Activated CD8-positive, alpha-beta memory T cell treated with anti-CD3 and anti-CD28 coated beads, Interleukin-2, amount 50 U/mL, for 4 hours (primary cell): Measurements from ENCODE around the gene PLAGL1.

Source experiments
- DNase-seq: peaks from one replicate; pipeline ENCODE4 v3.0.0-alpha.2; 2020

The PLAGL1 gene

DNA sequence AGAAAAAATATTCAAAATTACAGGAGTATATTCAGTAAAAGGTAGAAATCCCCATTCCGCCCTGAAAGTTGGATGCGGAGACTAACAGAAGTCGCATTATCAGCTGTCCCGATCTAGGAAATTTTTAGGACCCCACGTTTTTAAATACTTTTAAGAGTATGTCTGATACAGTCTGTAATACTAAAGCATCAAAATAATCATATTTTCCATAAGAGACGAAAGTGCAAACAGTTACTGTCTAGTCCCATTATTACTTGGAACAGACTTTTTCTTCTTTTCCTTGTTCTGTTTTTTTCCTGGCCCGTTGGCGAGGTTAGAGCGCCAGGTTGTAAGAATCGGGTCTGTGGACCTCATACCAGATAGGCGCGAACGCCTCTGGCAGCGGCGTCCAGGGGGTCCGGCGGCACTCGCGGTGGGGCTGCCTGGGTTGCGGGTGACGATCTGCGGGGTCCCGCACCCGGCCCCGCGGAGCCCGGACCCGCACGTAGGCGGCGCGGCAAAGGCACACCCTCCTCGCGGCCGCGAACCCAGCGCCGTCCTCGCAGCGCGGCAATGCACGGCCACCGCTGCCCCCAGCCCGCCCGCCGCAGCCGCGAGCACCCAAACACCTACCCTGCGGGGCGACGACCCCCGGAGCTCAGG lies 460 bp downstream of the PLAGL1 start:
- DNase-seq: peak; percentile 16

DNA sequence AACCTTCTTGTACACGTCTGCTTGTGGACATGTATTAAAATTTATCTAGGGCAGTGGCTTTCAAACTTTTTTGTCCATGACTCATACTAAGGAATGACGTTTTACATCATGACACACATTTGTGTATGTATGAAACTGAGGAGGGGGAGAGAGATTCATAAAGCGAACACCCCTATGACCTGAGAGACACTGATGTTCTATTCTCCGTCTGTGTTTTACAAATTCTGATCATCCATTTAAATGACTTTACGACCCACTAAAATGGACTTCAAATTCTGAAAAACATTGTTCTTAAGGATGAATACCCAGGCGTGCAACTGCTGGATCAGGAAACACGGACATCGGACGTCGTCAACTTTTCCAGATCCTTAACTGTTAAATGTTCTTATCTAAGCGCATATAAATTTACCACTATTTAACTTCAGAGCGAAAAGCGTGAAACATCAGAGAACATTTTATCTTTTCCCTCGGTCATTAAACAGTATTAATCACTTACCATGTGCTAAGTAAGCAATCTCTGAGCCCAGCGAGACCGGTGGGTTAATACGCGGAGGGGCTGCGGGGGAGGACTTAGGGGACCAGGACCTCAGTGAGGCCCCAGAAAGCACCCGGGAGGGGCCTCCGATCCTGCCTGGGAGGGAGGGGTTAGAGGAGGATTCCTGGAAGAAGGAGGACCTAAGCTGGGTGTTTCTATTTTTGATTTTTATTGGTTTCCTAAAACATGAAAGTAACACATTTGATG lies 1.2 kb downstream of the PLAGL1 start:
- DNase-seq: no peak

- DNase-seq: no peak
Observed at GRCh38 chr6:143999406-143999805, 8.7 kb downstream of the PLAGL1 start.

DNA sequence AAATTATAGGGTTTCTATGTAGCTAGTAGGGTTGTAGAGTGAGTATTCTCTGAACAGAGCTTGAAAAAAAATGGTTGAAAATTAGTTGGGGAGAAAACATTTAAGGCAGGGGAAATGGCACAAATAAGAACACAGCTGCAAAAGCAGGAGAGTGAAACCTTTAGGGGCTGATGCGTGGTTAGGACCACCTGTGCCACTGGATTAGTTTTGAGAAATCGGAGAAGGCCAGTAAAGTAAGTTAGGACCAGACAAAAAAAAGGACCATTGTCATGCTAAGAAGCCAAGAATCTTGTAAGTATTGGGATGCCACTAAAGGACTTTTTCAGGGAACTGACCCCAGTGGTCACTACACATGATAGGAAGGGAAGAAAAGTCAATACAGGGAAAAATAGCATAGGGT lies 9.4 kb downstream of the PLAGL1 start:
- no peak for DNase-seq

GRCh38 chr6:143993965-143994646 lies 14.0 kb downstream of the PLAGL1 start:
- DNase-seq: no peak

GRCh38 chr6:143992285-143992684 lies 15.8 kb downstream of the PLAGL1 start:
- no peak for DNase-seq

- no peak for DNase-seq
Observed at GRCh38 chr6:143986463-143987065, 21.5 kb downstream of the PLAGL1 start.

DNA sequence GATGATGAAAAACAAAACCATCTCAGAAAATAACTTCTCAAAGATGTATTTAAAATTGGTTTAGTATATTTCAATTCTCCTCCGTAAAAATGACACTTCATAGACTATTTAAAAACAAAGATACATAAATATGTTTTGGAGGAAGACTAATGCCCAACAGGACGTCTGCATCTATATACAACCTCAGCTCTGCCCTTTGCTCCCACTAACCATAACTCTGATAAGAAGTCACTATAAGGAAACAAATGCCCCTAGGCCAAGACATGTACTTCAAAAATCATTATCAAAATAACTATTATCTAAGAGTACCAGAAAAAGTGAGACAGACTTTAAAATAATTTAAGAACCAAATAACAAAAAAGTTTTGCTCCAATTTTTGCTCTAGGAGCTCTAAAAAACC lies 23.4 kb downstream of the PLAGL1 start:
- no peak for DNase-seq

DNA sequence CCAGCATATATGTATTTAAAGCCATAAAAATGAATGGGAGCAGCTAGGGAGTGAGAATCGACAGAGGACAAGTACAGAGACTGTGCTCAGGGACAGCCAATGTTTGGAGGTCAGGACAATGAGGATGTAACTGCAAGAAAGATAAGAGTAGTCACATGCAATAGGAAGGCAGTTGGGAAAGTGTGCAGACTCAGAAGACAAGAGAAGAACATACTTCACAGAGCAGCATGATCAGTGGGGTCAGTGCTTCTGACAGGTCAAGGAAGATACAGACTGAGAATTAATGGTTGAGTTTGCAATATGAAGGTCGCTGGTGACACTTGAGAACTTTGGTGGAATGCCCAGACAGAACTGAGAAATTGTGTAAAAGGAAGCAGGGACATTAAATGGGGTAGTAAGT lies 25.1 kb downstream of the PLAGL1 start:
- no peak for DNase-seq

GRCh38 chr6:143980921-143981320 lies 27.1 kb downstream of the PLAGL1 start:
- DNase-seq: no peak

DNA sequence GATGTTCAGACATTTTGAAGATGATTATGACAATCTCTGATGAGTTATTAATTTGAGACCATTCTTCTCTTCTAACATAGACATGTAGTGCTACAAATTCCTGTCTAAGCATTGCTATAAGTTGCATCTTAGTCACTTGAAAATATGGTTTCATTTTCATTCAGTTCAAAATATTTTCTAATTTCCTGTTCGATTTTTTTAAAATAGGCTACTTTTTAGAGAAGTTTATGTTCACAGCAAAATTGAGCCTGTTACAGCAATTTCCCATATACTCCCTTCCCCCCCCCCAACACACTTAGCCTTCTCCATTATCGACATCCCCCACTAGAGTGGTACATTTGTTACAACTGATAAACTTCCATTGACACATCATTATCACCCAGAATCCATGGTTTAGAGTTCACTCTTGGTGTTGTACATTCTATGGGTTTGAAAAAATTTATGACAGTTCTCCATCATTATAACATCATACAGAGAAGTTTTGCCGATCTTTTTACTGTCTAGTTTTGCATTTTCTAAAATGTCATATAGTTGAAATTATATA lies 31.2 kb downstream of the PLAGL1 start:
- DNase-seq: no peak

- DNase-seq: no peak
Observed at GRCh38 chr6:143974089-143974488, 34.0 kb downstream of the PLAGL1 start.

GRCh38 chr6:143973097-143973966 lies 34.7 kb downstream of the PLAGL1 start:
- no peak for DNase-seq

GRCh38 chr6:143971482-143972205 lies 36.4 kb downstream of the PLAGL1 start:
- DNase-seq: no peak

DNA sequence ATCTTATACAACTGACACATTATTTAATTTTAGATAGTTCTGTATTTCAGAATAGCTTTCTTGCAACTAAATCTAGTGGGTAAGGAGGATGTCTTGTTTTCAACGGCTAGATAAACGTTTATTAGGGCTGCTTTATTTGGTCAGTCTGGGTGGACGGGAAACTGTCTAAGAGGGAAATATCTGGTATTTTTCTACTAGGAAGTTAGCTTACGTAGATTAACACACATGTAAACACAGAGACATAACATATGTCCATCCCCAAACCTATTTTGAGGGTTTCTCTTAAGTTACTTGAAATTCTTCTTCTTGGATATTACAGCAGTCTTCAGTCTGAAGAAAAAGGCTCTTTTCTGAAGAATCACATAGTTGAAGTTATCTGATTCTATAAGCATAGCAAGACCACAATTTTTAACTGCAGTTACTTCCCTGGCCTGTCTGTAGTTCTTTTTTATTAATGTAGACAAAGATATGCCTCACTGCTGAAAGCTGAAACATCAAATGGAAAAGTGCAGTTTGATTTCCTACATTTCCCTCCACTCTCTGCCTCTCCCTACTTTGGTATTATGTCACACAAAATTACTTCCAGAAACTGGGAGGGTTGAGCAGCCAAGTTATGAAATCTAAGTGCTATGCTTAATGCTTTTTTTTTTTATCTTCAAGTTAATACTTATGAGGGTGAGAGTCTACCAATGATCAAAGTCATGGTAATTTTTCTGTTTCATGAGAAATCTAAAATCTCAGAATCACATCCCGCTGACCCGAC lies 37.4 kb downstream of the PLAGL1 start:
- DNase-seq: no peak

DNA sequence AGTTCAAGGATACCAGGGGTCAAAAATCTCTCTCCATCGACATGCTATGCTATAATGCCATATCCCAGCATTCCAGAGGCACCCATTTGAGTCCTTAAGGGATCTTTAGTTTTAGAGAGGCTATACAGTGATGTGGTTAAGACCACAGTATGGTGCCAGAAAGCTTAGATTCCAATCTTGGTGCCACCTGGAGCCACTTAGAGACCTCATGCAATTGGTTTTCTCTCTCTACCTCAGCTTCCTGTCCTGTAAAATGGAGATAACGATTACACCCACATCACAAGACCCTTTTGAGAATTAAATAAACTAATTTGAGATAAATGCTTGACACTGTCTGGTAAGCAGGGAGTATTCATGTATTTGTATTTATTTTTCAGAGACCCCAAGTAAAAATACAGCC lies 39.0 kb downstream of the PLAGL1 start:
- no peak for DNase-seq

DNA sequence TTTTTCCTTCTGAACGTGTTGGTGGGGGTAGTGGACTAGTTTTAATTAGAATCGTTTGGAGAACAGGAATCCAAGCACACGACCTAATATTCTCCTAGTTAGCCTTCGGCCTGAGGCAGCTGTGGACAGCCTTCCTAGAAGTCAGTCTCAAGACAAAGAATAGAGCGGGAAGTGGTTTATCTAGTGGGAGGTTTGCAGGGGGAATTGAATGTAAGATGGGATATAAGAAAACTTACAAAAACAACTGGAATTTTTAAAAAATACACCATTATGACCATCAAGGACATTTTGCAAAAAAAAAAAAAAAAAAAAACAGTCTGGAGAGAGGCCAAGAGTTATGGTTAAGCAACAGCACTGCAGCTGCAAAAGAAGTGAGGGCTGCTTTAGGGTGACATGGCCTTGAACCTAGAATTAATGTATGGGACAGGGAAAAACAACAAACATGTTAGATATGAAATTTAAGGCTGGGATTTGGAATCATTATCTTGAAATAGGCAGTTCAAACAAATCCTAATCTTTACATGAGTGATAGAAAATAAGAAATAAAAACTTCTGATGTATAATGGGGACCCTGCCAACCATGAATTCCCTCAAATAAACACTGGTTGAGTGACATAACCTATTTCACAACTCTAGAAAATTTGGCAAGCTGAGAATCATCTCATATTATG lies 40.2 kb downstream of the PLAGL1 start:
- no peak for DNase-seq

DNA sequence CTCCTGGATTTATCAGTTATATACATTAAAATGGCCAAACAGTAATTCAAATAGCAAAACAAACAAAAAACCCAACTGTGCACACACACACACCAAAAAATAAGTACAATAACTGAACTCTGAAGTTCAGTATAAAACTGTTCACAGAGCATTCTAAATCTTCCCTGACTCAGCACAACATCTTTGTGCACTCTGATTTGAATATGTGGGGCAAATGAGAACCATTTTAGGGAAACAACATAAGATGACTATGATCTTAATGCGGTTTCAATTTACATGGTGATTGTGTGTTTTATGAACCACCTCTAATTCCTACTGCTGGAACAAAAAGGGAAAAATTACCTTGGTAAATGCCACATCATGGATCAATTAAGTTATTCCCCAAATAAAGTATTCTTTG lies 41.7 kb downstream of the PLAGL1 start:
- no peak for DNase-seq

DNA sequence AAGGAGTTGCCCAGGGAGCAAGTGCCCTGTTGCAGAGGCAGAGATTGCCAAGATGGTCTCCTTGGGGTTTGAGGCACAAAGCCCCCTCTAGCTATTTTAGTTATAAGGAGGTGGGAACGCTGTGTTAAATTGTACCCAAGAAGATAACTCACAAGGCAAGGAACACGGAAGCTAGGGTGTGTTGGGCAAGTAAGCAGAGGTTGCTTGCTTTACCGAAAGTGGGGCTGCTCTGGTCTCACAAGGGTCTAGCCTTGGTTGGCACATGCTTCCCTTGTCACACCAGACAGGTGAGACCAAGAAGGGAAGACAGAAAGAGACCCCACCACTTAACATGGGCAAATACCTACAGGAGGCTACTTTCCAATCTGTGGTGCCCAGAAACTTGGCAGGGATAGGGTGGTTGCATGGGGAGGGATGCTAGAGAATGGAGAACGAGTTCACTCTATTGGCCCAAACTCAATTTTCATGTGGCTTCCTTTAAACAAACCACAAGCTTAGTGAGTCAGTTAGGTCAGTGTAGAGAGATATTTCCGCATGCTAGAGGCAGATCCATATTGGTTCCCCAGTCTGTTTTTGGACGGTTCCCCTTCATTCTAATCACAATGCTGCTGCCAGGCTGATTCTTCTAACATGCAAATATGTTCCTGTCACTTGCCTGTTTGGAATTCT lies 42.4 kb downstream of the PLAGL1 start:
- no peak for DNase-seq

DNA sequence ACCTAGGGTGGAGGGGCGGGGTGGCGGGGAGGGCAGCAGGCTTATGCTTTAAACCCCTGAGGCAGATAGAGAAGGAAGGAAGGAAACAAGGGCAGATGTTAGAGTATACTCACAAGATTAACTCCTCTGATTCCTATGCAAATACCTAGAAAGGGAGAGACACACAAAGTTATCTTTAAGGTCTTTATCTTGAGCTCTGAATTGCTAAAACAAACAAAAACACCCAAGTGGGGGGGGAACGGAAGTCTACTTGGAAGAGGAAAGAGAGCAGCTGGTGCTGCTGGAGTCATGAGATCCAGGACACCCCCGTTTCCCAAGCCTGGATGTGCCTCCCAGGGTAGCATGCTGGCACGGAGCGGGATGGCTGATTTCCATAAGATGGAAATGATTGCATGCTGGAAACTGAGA lies 43.4 kb downstream of the PLAGL1 start:
- no peak for DNase-seq
